Left lung (tissue), 10 donors: ENCODE results near the gene IL11. TPM values are rescaled to one million over a fixed set of nuclear protein-coding genes. Genes with fewer than 3 reads are reported as not detected.
A peak's percentile ranks its signal among the peaks of the same experiment; 100 is the strongest.

Source experiments
- ATAC-seq: fragments of 200-7000 bp; cut with Tn5 transposase; one replicate; pipeline ENCODE4 v1.9.1; 2020; ENCODE audit warnings: moderate library complexity
- DNase-seq, 4 donors: peaks; one replicate each; pipeline ENCODE4 v3.0.0-alpha.2; 2013 to 2020
- H3K27ac ChIP-seq, 2 donors: fragments of 200-600 bp; sonication (generic) in 1 of 2; one replicate each; pipeline versions ENCODE4 v1.5.0 to v1.8.0; 2020 to 2021
- H3K27me3 ChIP-seq, 2 donors: fragments of 200-600 bp; sonication (generic) in 1 of 2; one replicate each; pipeline versions ENCODE4 v1.5.0 to v1.8.0; 2020 to 2021
- H3K36me3 ChIP-seq, 2 donors: fragments of 200-600 bp; sonication (generic) in 1 of 2; one replicate each; pipeline versions ENCODE4 v1.5.0 to v1.8.0; 2020 to 2021
- H3K4me1 ChIP-seq, 2 donors: fragments of 200-600 bp; one replicate each; pipeline ENCODE4 v1.8.0; 2021
- H3K4me3 ChIP-seq, 2 donors: fragments of 200-600 bp; sonication (generic) in 1 of 2; one replicate each; pipeline versions ENCODE4 v1.5.0 to v1.8.0; 2020 to 2021; ENCODE audit warnings: mild to moderate bottlenecking in 1 of 2
- H3K9me3 ChIP-seq, 2 donors: fragments of 200-600 bp; sonication (generic) in 1 of 2; one replicate each; pipeline versions ENCODE4 v1.5.0 to v1.8.0; 2020 to 2021
- CTCF ChIP-seq, 2 donors: fragments of 200-600 bp; sonication (generic) in 1 of 2; IDR thresholded peaks; one replicate each; pipeline versions ENCODE4 v1.5.0 to v1.8.0; 2021; ENCODE audit warnings: antibody characterized with exemption in 2 of 2
- intact Hi-C, 2 donors: fragments of 100-400 bp; cut with DNase I; formaldehyde crosslinking; loops; one replicate each; pipeline versions ENCODE4 v1.11.2 to v1.14.2; 2022
- polyA plus RNA-seq, 6 donors: library from polyadenylated mRNA; unstranded; fragments of 120-200 nt; gene quantifications; one replicate each; pipeline ENCODE4 v1.2.1, GENCODE V29; 2013; ENCODE audit not compliant: insufficient read length in 6 of 6
- total RNA-seq, 2 donors: library from RNA; stranded (reverse); fragmentation: NEBNext Ultra II Directional; extraction: Animal tissue kit (Norgen Biotek cat#: 25700); gene quantifications; one replicate each; pipeline ENCODE4 v1.2.1, GENCODE V29; 2021
- donor health status: DM: no; HTN: yes; CAD: no.
- donor health status: DM: no; HTN: no; CAD: no.

Gene IL11
- total and polyA plus RNA-seq, 8 donors = 0.10 to 0.90 (median 0.42) TPM

- DNase-seq (no peak), ATAC-seq (no peak)
- Histone ChIP-seq H3K4me1 (peaks cover 3 to 12% of the 10 kb centered on the region in 2 donors), H3K27me3 (peaks cover 10 to 65% of the 10 kb centered on the region in 2 donors), H3K4me3 (no peak overlapping the region), H3K27ac (no peak overlapping the region), H3K36me3 (no peaks in the 10 kb centered on the region), H3K9me3 (no peaks in the 10 kb centered on the region)
- intact Hi-C loops = no loop called here
- TF ChIP-seq CTCF (IDR thresholded peaks at IDR 0.05) = no peak
Measured at GRCh38 chr19:55358493-55358892, 11.8 kb downstream of the IL11 start.

- TF ChIP-seq CTCF (IDR thresholded peaks at IDR 0.05) = no peak
- Histone ChIP-seq H3K36me3 (no peaks in the 10 kb centered on the region), H3K27ac (no peak overlapping the region), H3K4me1 (peaks cover 7 to 16% of the 10 kb centered on the region in 2 donors), H3K27me3 (peaks cover 27 to 84% of the 10 kb centered on the region in 2 donors), H3K4me3 (no peak overlapping the region), H3K9me3 (no peaks in the 10 kb centered on the region)
- DNase-seq (no peak), ATAC-seq (no peak)
- intact Hi-C loops = no loop called here
Measured at GRCh38 chr19:55355213-55355821, 14.9 kb downstream of the IL11 start.

- TF ChIP-seq CTCF (IDR thresholded peaks at IDR 0.05) = no peak
- Histone ChIP-seq H3K27ac (no peak within 1 kb of the TSS), H3K4me3 (peak within 1 kb of the TSS; percentile 30 to 40), H3K27me3 (peaks cover 27 to 89% of the 10 kb centered on the region in 2 donors), H3K36me3 (no peaks in the 10 kb centered on the region), H3K9me3 (no peaks in the 10 kb centered on the region), H3K4me1 (peaks cover 7 to 16% of the 10 kb centered on the region in 2 donors)
- ATAC-seq (no peak), DNase-seq (peak in 1 of 4 donors; percentile 81)
- intact Hi-C loops = no loop called here
Measured at GRCh38 chr19:55354698-55355212, 15.5 kb downstream of the IL11 start, which contains the start of gene COX6B2. Gene COX6B2 (minus strand): TSS chr19:55354719. CDS start chr19:55354521, 198 bp downstream.

GRCh38 chr19:55353803-55354697 is 16.2 kb downstream of the IL11 start:
- Histone ChIP-seq H3K9me3 (no peaks in the 10 kb centered on the region), H3K27ac (no peak overlapping the region), H3K36me3 (no peaks in the 10 kb centered on the region), H3K27me3 (peaks cover 27 to 89% of the 10 kb centered on the region in 2 donors), H3K4me3 (peak overlapping the region; percentile 30 to 40), H3K4me1 (peaks cover 7 to 16% of the 10 kb centered on the region in 2 donors)
- DNase-seq = peak in 2 of 4 donors; percentile 74 to 91
- intact Hi-C loops = no loop called here
- ATAC-seq = peak; percentile 96
- TF ChIP-seq CTCF (IDR thresholded peaks at IDR 0.05) = no peak

- no peaks in the 10 kb centered on the region for H3K36me3 ChIP-seq
- no peaks in the 10 kb centered on the region for H3K9me3 ChIP-seq
- H3K27me3 ChIP-seq = peaks cover 27 to 85% of the 10 kb centered on the region in 2 donors
- peaks cover 7 to 16% of the 10 kb centered on the region in 2 donors for H3K4me1 ChIP-seq
- DNase-seq = no peak
- intact Hi-C loops = no loop called here
- peak overlapping the region; percentile 30 to 40 for H3K4me3 ChIP-seq
- no peak overlapping the region for H3K27ac ChIP-seq
- ATAC-seq = no peak
- no peak for TF ChIP-seq CTCF (IDR thresholded peaks at IDR 0.05)
Measured at GRCh38 chr19:55353356-55353802, 16.9 kb downstream of the IL11 start.
